Sigmoid colon (tissue), 4 donors: ENCODE measurements around the gene NBEAL1.

Source experiments
- EP300 ChIP-seq, 4 donors: sonication (generic); formaldehyde crosslinking; IDR thresholded peaks; one replicate each; pipeline ENCODE4 v1.6.1; 2017; ENCODE audit warnings: antibody characterized with exemption in 4 of 4
- POLR2A ChIP-seq, 2 donors: fragments of 450-650 bp; IDR thresholded peaks; one replicate each; pipeline ENCODE4 v1.6.1; 2016; ENCODE audit warnings: antibody characterized with exemption in 2 of 2, mild to moderate bottlenecking in 2 of 2, moderate library complexity in 2 of 2
- POLR2AphosphoS5 ChIP-seq, 4 donors: sonication (generic); formaldehyde crosslinking; IDR thresholded peaks; one replicate each; pipeline ENCODE4 v1.6.1; 2017; ENCODE audit warnings: antibody characterized with exemption in 4 of 4
- TF ChIP-seq, protein P1 (sequence below), 4 experiments: fragments of 450-650 bp in 3 of 4; fragments of 200-600 bp in 1 of 4; IDR thresholded peaks; one replicate each; pipeline ENCODE4 v1.5.1; 2016 to 2019; ENCODE audit warnings: antibody characterized with exemption in 4 of 4, mild to moderate bottlenecking in 3 of 4, moderate library complexity in 2 of 4

DNA sequence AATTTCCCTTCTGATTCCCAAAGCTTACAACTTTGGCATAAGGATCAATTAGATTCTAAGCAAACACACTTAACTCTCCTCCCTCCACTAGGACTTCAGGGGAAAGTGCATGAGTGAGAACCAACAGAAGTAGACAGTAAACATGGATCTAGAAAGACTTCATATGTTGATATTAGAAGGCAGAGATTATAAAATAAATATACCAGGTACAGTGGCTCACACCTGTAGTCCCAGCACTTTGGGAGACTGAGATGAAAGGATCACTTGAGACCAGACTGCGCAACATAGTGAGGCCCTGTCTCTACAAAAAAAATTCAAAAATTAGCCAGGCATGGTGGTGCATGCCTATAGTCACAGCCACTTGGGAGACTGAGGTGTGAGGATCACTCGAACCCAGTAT, 15.9 kb downstream of the NBEAL1 start:
- TF ChIP-seq, protein P1, sequence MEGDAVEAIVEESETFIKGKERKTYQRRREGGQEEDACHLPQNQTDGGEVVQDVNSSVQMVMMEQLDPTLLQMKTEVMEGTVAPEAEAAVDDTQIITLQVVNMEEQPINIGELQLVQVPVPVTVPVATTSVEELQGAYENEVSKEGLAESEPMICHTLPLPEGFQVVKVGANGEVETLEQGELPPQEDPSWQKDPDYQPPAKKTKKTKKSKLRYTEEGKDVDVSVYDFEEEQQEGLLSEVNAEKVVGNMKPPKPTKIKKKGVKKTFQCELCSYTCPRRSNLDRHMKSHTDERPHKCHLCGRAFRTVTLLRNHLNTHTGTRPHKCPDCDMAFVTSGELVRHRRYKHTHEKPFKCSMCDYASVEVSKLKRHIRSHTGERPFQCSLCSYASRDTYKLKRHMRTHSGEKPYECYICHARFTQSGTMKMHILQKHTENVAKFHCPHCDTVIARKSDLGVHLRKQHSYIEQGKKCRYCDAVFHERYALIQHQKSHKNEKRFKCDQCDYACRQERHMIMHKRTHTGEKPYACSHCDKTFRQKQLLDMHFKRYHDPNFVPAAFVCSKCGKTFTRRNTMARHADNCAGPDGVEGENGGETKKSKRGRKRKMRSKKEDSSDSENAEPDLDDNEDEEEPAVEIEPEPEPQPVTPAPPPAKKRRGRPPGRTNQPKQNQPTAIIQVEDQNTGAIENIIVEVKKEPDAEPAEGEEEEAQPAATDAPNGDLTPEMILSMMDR (IDR thresholded peaks at IDR 0.05): no peak
- TF ChIP-seq EP300 (IDR thresholded peaks at IDR 0.05) (no peak), POLR2A (IDR thresholded peaks at IDR 0.05) (no peak), POLR2AphosphoS5 (IDR thresholded peaks at IDR 0.05) (no peak)
